MCF 10A (cell line): ENCODE data around the gene CFL2. TPM values are rescaled to one million over a fixed set of nuclear protein-coding genes. Genes with fewer than 3 reads are reported as not detected.
A peak's percentile ranks its signal among the peaks of the same experiment; 100 is the strongest.

Source experiments
- BruUV-seq: library from RNA; stranded (reverse); fragments of 400-500 nt; replicated peaks from 2 replicates; lab custom pipeline; 2021; lab: Mats Ljungman, UMichigan
- CTCF ChIA-PET: fragments of 300-600 bp; sonication (Branson Sonifier 250); formaldehyde crosslinking; extraction: SDS; loops from one replicate; lab custom pipeline; 2021; ENCODE audit warnings: antibody characterized with exemption, inconsistent platforms; lab: Yijun Ruan, JAX
- POLR2A ChIA-PET: fragments of 300-600, 350-650 bp; sonication (Branson Sonifier 250); formaldehyde crosslinking; extraction: SDS; loops from one replicate; lab custom pipeline; 2020; ENCODE audit warnings: antibody characterized with exemption, inconsistent platforms; lab: Yijun Ruan, JAX
- DNase-seq: peaks from one replicate; pipeline ENCODE4 v3.0.0-alpha.2; 2018; ENCODE audit not compliant: unreplicated experiment
- H3K27ac Mint-ChIP-seq: one replicate; pipeline ENCODE4 v1.8.0; 2022; ENCODE audit warnings: mild to moderate bottlenecking, low read depth, mixed read lengths; ENCODE audit not compliant: unreplicated experiment
- H3K27me3 Mint-ChIP-seq: one replicate; pipeline ENCODE4 v1.8.0; 2022; ENCODE audit warnings: mixed read lengths; ENCODE audit not compliant: insufficient read depth, unreplicated experiment
- H3K36me3 Mint-ChIP-seq: one replicate; pipeline ENCODE4 v1.8.0; 2022; ENCODE audit warnings: mild to moderate bottlenecking, moderate library complexity, mixed read lengths; ENCODE audit not compliant: insufficient read depth, unreplicated experiment
- H3K4me1 Mint-ChIP-seq: one replicate; pipeline ENCODE4 v1.8.0; 2022; ENCODE audit warnings: mixed read lengths; ENCODE audit not compliant: insufficient read depth, unreplicated experiment
- H3K4me3 Mint-ChIP-seq: one replicate; pipeline ENCODE4 v1.8.0; 2022; ENCODE audit warnings: mild to moderate bottlenecking, moderate library complexity, mixed read lengths; ENCODE audit not compliant: unreplicated experiment
- H3K9me3 Mint-ChIP-seq: one replicate; pipeline ENCODE4 v1.8.0; 2022; ENCODE audit warnings: mixed read lengths; ENCODE audit not compliant: unreplicated experiment
- CTCF ChIP-seq: fragments of 200-600 bp; IDR thresholded peaks from one replicate; pipeline ENCODE4 v1.8.0; 2022; ENCODE audit warnings: antibody characterized with exemption, mild to moderate bottlenecking; ENCODE audit not compliant: unreplicated experiment
- intact Hi-C: fragments of 100-400 bp; cut with micrococcal nuclease; formaldehyde crosslinking; loops from 2 replicates; pipeline ENCODE4 v1.14.1; 2022
- total RNA-seq: library from RNA; stranded (reverse); gene quantifications from 2 replicates; pipeline ENCODE4 v1.2.3, GENCODE V29; 2022

CFL2 gene
- total RNA-seq, 1 experiment from 2014 or later = 39.7 TPM

DNA sequence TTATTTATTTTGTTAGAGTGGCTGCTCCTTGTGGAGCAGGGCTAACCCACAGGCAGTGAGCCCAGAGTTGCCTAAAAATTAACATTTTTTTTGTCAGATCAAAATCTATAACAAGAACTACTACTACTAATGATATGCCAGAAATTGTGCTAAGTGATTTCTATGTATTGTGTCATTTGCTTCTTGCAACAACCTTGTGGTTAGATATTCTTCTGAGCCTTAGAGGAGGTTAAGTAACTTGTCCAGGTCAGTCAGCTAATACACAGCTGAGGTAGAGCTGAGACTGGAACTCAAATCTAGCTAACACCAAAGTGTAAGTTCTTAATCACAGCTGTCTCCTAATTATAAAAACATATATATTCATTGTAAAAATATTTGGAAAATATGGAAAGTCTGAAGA lies 29.8 kb downstream of the CFL2 start:
- Mint-ChIP-seq H3K27me3 (no peaks in the 10 kb centered on the region), H3K27ac (no peak overlapping the region), H3K4me3 (no peak overlapping the region), H3K4me1 (peaks cover 5% of the 10 kb centered on the region), H3K9me3 (no peaks in the 10 kb centered on the region), H3K36me3 (peaks cover 5% of the 10 kb centered on the region)
- ChIA-PET POLR2A (interaction anchor here (0.7 kb wide), 1 partner anchor 15 kb away, joined by 3 read pairs; no protein-coding TSS in a partner anchor), CTCF (interaction anchor here (0.6 to 1.8 kb wide), 3 partner anchors 12 to 452 kb away, joined by 4 to 7 read pairs (median 5); no protein-coding TSS in a partner anchor)
- intact Hi-C loops = no loop called here
- peak; percentile 42 for DNase-seq
- no peak for TF ChIP-seq CTCF
- no TSS peak for BruUV-seq

GRCh38 chr14:34682787-34683321 lies 31.5 kb downstream of the CFL2 start:
- H3K9me3 Mint-ChIP-seq = no peaks in the 10 kb centered on the region
- intact Hi-C loops = no loop called here
- H3K4me1 Mint-ChIP-seq = peaks cover 14% of the 10 kb centered on the region
- TF ChIP-seq CTCF = no peak
- DNase-seq = no peak
- CTCF ChIA-PET = interaction anchor here (1.7 kb wide), 1 partner anchor 10 kb away, joined by 7 read pairs; no protein-coding TSS in a partner anchor
- no peak overlapping the region for H3K27ac Mint-ChIP-seq
- no TSS peak for BruUV-seq
- no peak overlapping the region for H3K4me3 Mint-ChIP-seq
- H3K36me3 Mint-ChIP-seq = peaks cover 5% of the 10 kb centered on the region
- H3K27me3 Mint-ChIP-seq = no peaks in the 10 kb centered on the region
- POLR2A ChIA-PET = no interaction called here

GRCh38 chr14:34680806-34681479 lies 33.5 kb downstream of the CFL2 start:
- ChIA-PET POLR2A (interaction anchor here (1.5 kb wide), 1 partner anchor 33 kb away, joined by 3 read pairs; no protein-coding TSS in a partner anchor), CTCF (interaction anchor here (0.6 to 0.9 kb wide), 5 partner anchors 8 to 458 kb away, joined by 3 to 5 read pairs (median 4); no protein-coding TSS in a partner anchor)
- Mint-ChIP-seq H3K9me3 (no peaks in the 10 kb centered on the region), H3K36me3 (peaks cover 5% of the 10 kb centered on the region), H3K27me3 (no peaks in the 10 kb centered on the region), H3K27ac (no peak overlapping the region), H3K4me3 (no peak overlapping the region), H3K4me1 (peaks cover 11% of the 10 kb centered on the region)
- intact Hi-C loops = no loop called here
- no peak for TF ChIP-seq CTCF
- no peak for DNase-seq
- no TSS peak for BruUV-seq

- no peak for TF ChIP-seq CTCF
- no peak for DNase-seq
- Mint-ChIP-seq H3K9me3 (no peaks in the 10 kb centered on the region), H3K4me1 (peaks cover 10% of the 10 kb centered on the region), H3K27ac (peak overlapping the region; percentile 56), H3K36me3 (peaks cover 5% of the 10 kb centered on the region), H3K27me3 (no peaks in the 10 kb centered on the region), H3K4me3 (no peak overlapping the region)
- POLR2A ChIA-PET = no interaction called here
- intact Hi-C loops = loop anchor here (5.0 kb wide), 1 partner anchor 34 kb away; the partner anchor contains the start of gene CFL2
- BruUV-seq = no TSS peak
- CTCF ChIA-PET = interaction anchor here (1.0 to 1.4 kb wide), 2 partner anchors 8 to 44 kb away, joined by 4 to 5 read pairs; no protein-coding TSS in a partner anchor
Observed at GRCh38 chr14:34678735-34679134, 35.7 kb downstream of the CFL2 start.
